ENCODE data around the gene CENPT. TPM values are rescaled to one million over a fixed set of nuclear protein-coding genes. Genes with fewer than 3 reads are reported as not detected.

CENPT gene
- total and polyA plus RNA-seq, 2 donors (not counting 1 experiment from before 2014, with no cell fraction given): 75.0 to 169 TPM

GRCh38 chr16:67786491-67786890 is 61.0 kb downstream of the CENPT start:
- Histone ChIP-seq H3K27me3 (replicated peaks in 1 of 4; ENCODE audit: control extremely low read depth in 1 of 4, control insufficient read depth in 3 of 4, insufficient read depth in 4 of 4, low read length in 3 of 4) (no peaks in the 10 kb centered on the region), H3K9ac (ENCODE audit: low read length) (no peak overlapping the region), H3K4me2 (replicated peaks; ENCODE audit: low read depth, low read length, poor library complexity, severe bottlenecking) (no peak overlapping the region), H4K20me1 (ENCODE audit: control insufficient read depth, insufficient read depth, low read length, poor library complexity, severe bottlenecking) (peaks cover 47% of the 10 kb centered on the region), H3K36me3 (replicated peaks in 1 of 2; ENCODE audit: control extremely low read depth in 1 of 2, control insufficient read depth in 1 of 2, extremely low read depth in 1 of 2, insufficient read depth in 2 of 2, low read length in 1 of 2) (peaks cover 0 to 2% of the 10 kb centered on the region in 2 experiments), H3K79me2 (ENCODE audit: control insufficient read depth, insufficient read depth, low read length) (peaks cover 89% of the 10 kb centered on the region), H3K9me3 (ENCODE audit: control extremely low read depth in 1 of 3, control insufficient read depth in 2 of 3, insufficient read depth in 1 of 3, low read length in 2 of 3) (no peaks in the 10 kb centered on the region), H2AFZ (ENCODE audit: insufficient read depth, low read depth, low read length, poor library complexity, severe bottlenecking) (no peak overlapping the region), H3K4me1 (ENCODE audit: control insufficient read depth in 2 of 2, insufficient read depth in 2 of 2, low read length in 2 of 2) (peaks cover 20 to 26% of the 10 kb centered on the region in 2 donors), H3K4me3 (ENCODE audit: control extremely low read depth in 1 of 5, extremely low read depth in 1 of 5, insufficient read depth in 1 of 5, low read depth in 2 of 5, low read length in 4 of 5) (no peak overlapping the region), H3K27ac (ENCODE audit: low read length in 2 of 2) (no peak overlapping the region)
- TF ChIP-seq, protein P1, sequence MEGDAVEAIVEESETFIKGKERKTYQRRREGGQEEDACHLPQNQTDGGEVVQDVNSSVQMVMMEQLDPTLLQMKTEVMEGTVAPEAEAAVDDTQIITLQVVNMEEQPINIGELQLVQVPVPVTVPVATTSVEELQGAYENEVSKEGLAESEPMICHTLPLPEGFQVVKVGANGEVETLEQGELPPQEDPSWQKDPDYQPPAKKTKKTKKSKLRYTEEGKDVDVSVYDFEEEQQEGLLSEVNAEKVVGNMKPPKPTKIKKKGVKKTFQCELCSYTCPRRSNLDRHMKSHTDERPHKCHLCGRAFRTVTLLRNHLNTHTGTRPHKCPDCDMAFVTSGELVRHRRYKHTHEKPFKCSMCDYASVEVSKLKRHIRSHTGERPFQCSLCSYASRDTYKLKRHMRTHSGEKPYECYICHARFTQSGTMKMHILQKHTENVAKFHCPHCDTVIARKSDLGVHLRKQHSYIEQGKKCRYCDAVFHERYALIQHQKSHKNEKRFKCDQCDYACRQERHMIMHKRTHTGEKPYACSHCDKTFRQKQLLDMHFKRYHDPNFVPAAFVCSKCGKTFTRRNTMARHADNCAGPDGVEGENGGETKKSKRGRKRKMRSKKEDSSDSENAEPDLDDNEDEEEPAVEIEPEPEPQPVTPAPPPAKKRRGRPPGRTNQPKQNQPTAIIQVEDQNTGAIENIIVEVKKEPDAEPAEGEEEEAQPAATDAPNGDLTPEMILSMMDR (IDR thresholded peaks at IDR 0.05): no peak
- no peak for TF ChIP-seq EZH2 (IDR thresholded peaks at IDR 0.05; ENCODE audit: borderline replicate concordance, insufficient read depth, low read depth, low read length, poor library complexity, severe bottlenecking)
- Mint-ChIP-seq H3K27me3 (no peaks in the 10 kb centered on the region), H3K4me3 (peak overlapping the region; percentile 15), H3K27ac (peak overlapping the region; percentile 34), H3K9me3 (ENCODE audit: insufficient read depth) (no peaks in the 10 kb centered on the region), H3K4me1 (peaks cover 28% of the 10 kb centered on the region)
- ATAC-seq (ENCODE audit: low read depth) (no peak), DNase-seq (no peak)
- ChIA-PET CTCF (no interaction called here), POLR2A (no interaction called here)
- no CpG with 5 or more reads among the region's 5 CpGs for WGBS (ENCODE audit: insufficient coverage)
- intact Hi-C loops (cut with micrococcal nuclease): no loop called here

DNA sequence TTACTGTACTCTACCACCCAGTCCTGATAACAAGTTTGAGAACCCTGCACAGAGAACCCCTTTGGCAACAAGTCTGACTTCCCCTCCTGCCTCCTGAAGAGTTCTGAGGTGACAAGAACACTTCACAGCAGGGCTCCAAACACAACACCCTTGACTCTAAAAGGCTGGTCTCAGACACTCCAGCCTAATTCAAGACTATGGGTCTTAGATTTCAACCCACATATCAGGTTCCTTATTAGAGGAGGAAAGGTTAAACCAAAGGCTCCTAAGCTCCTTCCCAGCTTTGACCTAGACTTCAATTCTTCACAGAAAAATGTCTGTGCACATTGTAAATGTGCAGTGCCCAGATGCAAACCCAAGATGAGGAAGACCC is 64.2 kb downstream of the CENPT start:
- Histone ChIP-seq H3K4me1 (ENCODE audit: control insufficient read depth in 2 of 2, insufficient read depth in 2 of 2, low read length in 2 of 2) (peaks cover 25% of the 10 kb centered on the region in 2 donors), H3K9ac (ENCODE audit: low read length) (no peak overlapping the region), H2AFZ (ENCODE audit: insufficient read depth, low read depth, low read length, poor library complexity, severe bottlenecking) (no peak overlapping the region), H3K4me3 (ENCODE audit: control extremely low read depth in 1 of 5, extremely low read depth in 1 of 5, insufficient read depth in 1 of 5, low read depth in 2 of 5, low read length in 4 of 5) (no peak overlapping the region), H3K79me2 (ENCODE audit: control insufficient read depth, insufficient read depth, low read length) (peaks cover 92% of the 10 kb centered on the region), H4K20me1 (ENCODE audit: control insufficient read depth, insufficient read depth, low read length, poor library complexity, severe bottlenecking) (peaks cover 72% of the 10 kb centered on the region), H3K36me3 (replicated peaks in 1 of 2; ENCODE audit: control extremely low read depth in 1 of 2, control insufficient read depth in 1 of 2, extremely low read depth in 1 of 2, insufficient read depth in 2 of 2, low read length in 1 of 2) (peaks cover 2 to 7% of the 10 kb centered on the region in 2 experiments), H3K27me3 (replicated peaks in 1 of 4; ENCODE audit: control extremely low read depth in 1 of 4, control insufficient read depth in 3 of 4, insufficient read depth in 4 of 4, low read length in 3 of 4) (no peaks in the 10 kb centered on the region), H3K27ac (ENCODE audit: low read length in 2 of 2) (no peak overlapping the region), H3K9me3 (ENCODE audit: control extremely low read depth in 1 of 3, control insufficient read depth in 2 of 3, insufficient read depth in 1 of 3, low read length in 2 of 3) (no peaks in the 10 kb centered on the region), H3K4me2 (replicated peaks; ENCODE audit: low read depth, low read length, poor library complexity, severe bottlenecking) (no peak overlapping the region)
- Mint-ChIP-seq H3K4me1 (peaks cover 37% of the 10 kb centered on the region), H3K27me3 (no peaks in the 10 kb centered on the region), H3K9me3 (ENCODE audit: insufficient read depth) (no peaks in the 10 kb centered on the region), H3K27ac (no peak overlapping the region), H3K4me3 (no peak overlapping the region)
- POLR2A ChIA-PET: no interaction called here
- CTCF ChIA-PET: no interaction called here
- DNase-seq (no peak), ATAC-seq (ENCODE audit: low read depth) (no peak)
- no peak for TF ChIP-seq EZH2 (IDR thresholded peaks at IDR 0.05; ENCODE audit: borderline replicate concordance, insufficient read depth, low read depth, low read length, poor library complexity, severe bottlenecking)
- TF ChIP-seq, protein P1 (IDR thresholded peaks at IDR 0.05): no peak
- intact Hi-C loops (cut with micrococcal nuclease): no loop called here
